Skeletal muscle satellite cell (primary cell): Measurements from ENCODE around the gene C1orf122.

ENCODE experiments used
- H3K27me3 ChIP-seq: 2 replicates; pipeline ENCODE4 v1.7.0; 2013; ENCODE audit warnings: low read length; ENCODE audit not compliant: control insufficient read depth, insufficient read depth
- H3K36me3 ChIP-seq: 2 replicates; pipeline ENCODE4 v1.7.0; 2013; ENCODE audit warnings: mild to moderate bottlenecking, control low read depth, low read length; ENCODE audit not compliant: insufficient read depth
- H3K4me1 ChIP-seq: 2 replicates; pipeline ENCODE4 v1.7.0; 2013; ENCODE audit warnings: low read length; ENCODE audit not compliant: control insufficient read depth, insufficient read depth
- H3K4me2 ChIP-seq: 2 replicates; pipeline ENCODE4 v1.7.0; 2013; ENCODE audit warnings: mild to moderate bottlenecking, low read length
- H3K4me3 ChIP-seq: 2 replicates; pipeline ENCODE4 v1.7.0; 2013; ENCODE audit warnings: low read length
- H3K9ac ChIP-seq: 2 replicates; pipeline ENCODE4 v1.7.0; 2013; ENCODE audit warnings: mild to moderate bottlenecking, low read depth, low read length, moderate library complexity
- H3K9me3 ChIP-seq: replicated peaks from 2 replicates; pipeline ENCODE4 v1.7.0; 2013; ENCODE audit warnings: mild to moderate bottlenecking, control low read depth, low read length

The C1orf122 gene

DNA sequence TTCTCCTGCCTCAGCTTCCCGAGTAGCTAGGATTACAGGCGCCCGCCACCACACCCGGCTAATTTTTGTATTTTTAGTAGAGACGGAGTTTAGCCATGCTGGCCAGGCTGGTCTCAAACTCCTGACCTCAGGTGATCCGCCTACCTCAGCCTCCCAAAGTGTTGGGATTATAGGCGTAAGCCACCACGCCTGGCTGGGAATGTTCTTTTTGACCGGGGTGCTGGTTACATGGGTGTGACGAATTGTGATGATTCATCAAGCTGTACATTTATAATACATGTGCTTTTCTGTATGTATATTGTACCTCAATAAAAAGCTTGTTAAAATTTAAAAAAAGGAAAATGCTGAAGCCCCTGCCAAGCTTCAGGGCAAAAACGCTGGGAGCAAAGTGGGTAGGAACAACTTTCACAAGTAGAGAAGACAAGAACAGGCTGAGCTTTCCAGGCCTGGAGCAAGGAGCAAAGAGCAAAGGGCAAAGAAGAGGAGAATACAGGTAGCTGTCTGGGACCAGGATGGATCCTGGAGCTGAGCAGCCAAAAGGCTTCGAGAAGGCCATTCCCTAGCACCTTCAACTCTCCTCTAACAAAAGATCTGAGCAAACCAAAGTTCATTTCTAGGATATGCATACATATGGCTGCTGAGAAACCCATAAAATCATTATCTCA is 21.0 kb downstream of the C1orf122 start:
- no peaks in the 10 kb centered on the region for H3K9me3 ChIP-seq
- peaks cover 5% of the 10 kb centered on the region for H3K4me1 ChIP-seq
- peaks cover 51% of the 10 kb centered on the region for H3K36me3 ChIP-seq
- no peaks in the 10 kb centered on the region for H3K27me3 ChIP-seq
- H3K9ac ChIP-seq = no peak overlapping the region
- no peak overlapping the region for H3K4me2 ChIP-seq
- H3K4me3 ChIP-seq = no peak overlapping the region

GRCh38 chr1:37831109-37831508 is 23.5 kb downstream of the C1orf122 start:
- Histone ChIP-seq H3K9ac (no peak overlapping the region), H3K9me3 (no peaks in the 10 kb centered on the region), H3K4me1 (peaks cover under 1% of the 10 kb centered on the region), H3K4me3 (no peak overlapping the region), H3K27me3 (no peaks in the 10 kb centered on the region), H3K36me3 (peaks cover 59% of the 10 kb centered on the region), H3K4me2 (no peak overlapping the region)

DNA sequence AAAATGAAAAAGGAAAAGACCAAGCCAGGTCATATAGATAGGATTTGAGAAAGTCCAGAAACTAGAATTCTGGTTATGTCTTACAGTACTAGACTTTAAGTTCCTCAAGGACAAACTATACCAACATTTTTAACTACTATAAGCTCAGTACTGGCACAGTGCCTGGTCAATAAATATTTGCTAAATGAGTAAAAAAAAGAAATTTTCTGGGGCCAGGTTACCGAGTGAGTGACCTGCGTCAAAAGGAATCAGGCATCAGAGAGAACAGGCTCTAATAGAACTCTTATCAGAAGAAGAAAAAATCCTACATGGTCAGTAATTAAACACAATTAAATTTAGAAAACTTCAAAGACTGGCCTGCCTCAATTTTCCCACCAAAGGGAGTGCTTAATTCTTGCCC is 24.2 kb downstream of the C1orf122 start:
- Histone ChIP-seq H3K4me2 (no peak overlapping the region), H3K9me3 (no peaks in the 10 kb centered on the region), H3K36me3 (peaks cover 58% of the 10 kb centered on the region), H3K27me3 (no peaks in the 10 kb centered on the region), H3K4me3 (no peak overlapping the region), H3K9ac (no peak overlapping the region), H3K4me1 (no peaks in the 10 kb centered on the region)

GRCh38 chr1:37836788-37837187 is 29.2 kb downstream of the C1orf122 start:
- Histone ChIP-seq H3K9me3 (no peaks in the 10 kb centered on the region), H3K9ac (no peak overlapping the region), H3K4me1 (no peaks in the 10 kb centered on the region), H3K4me3 (no peak overlapping the region), H3K4me2 (no peak overlapping the region), H3K27me3 (no peaks in the 10 kb centered on the region), H3K36me3 (peaks cover 78% of the 10 kb centered on the region)

- H3K9ac ChIP-seq = no peak overlapping the region
- H3K36me3 ChIP-seq = peaks cover 66% of the 10 kb centered on the region
- no peak overlapping the region for H3K4me3 ChIP-seq
- H3K9me3 ChIP-seq = no peaks in the 10 kb centered on the region
- H3K27me3 ChIP-seq = no peaks in the 10 kb centered on the region
- H3K4me2 ChIP-seq = no peak overlapping the region
- H3K4me1 ChIP-seq = no peaks in the 10 kb centered on the region
Measured at GRCh38 chr1:37839676-37840075, 32.1 kb downstream of the C1orf122 start.

- Histone ChIP-seq H3K27me3 (no peaks in the 10 kb centered on the region), H3K9ac (no peak overlapping the region), H3K4me3 (no peak overlapping the region), H3K9me3 (no peaks in the 10 kb centered on the region), H3K36me3 (peaks cover 59% of the 10 kb centered on the region), H3K4me1 (no peaks in the 10 kb centered on the region), H3K4me2 (no peak overlapping the region)
Measured at GRCh38 chr1:37840711-37841110, 33.1 kb downstream of the C1orf122 start.

GRCh38 chr1:37841652-37842051 is 34.1 kb downstream of the C1orf122 start:
- Histone ChIP-seq H3K4me3 (no peak overlapping the region), H3K36me3 (peaks cover 52% of the 10 kb centered on the region), H3K27me3 (no peaks in the 10 kb centered on the region), H3K4me1 (no peaks in the 10 kb centered on the region), H3K9ac (no peak overlapping the region), H3K4me2 (no peak overlapping the region), H3K9me3 (no peaks in the 10 kb centered on the region)

DNA sequence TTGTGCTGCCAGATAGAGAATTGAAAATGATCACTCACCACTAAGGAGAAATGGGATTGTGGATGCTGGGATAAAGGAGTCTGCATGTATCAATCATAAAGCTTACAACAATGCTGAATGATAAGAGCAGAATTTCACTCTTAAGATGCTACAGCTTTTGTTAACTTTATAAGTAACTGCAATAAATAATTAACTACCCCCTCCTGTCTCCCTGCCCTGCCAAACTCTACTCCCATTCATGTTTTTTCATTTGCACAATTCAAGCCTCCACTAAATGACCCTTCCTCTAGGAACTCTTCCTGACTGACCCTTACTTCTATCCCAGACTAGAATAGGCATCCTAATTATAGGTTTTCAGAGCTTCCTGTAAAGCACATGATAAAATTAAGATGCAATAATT is 36.9 kb downstream of the C1orf122 start:
- no peaks in the 10 kb centered on the region for H3K9me3 ChIP-seq
- no peak overlapping the region for H3K4me3 ChIP-seq
- H3K4me1 ChIP-seq = no peaks in the 10 kb centered on the region
- peaks cover 40% of the 10 kb centered on the region for H3K36me3 ChIP-seq
- H3K4me2 ChIP-seq = no peak overlapping the region
- H3K9ac ChIP-seq = no peak overlapping the region
- H3K27me3 ChIP-seq = no peaks in the 10 kb centered on the region

GRCh38 chr1:37845049-37845646 is 37.6 kb downstream of the C1orf122 start:
- Histone ChIP-seq H3K9ac (no peak overlapping the region), H3K36me3 (peaks cover 37% of the 10 kb centered on the region)

DNA sequence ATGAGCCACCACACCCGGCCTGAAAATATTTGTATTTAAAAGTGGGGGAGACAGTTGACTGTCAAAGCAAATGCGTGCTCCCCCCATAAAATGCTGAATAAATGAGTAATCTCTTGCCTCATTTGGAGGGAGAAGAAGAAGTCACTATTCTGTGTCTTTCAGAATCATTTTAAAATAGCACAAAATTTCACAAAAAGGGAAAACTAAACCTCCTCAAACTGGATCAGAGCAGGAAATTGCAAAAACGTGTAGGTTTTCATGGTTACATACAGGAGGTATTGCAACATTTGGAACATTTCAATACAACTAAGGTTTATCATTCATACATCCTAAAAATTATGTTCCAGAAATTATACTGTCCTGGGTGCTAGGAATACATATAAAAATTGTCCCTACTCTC is 38.2 kb downstream of the C1orf122 start:
- H3K4me3 ChIP-seq = no peak overlapping the region
- H3K9me3 ChIP-seq = no peaks in the 10 kb centered on the region
- H3K9ac ChIP-seq = no peak overlapping the region
- H3K4me1 ChIP-seq = no peaks in the 10 kb centered on the region
- H3K36me3 ChIP-seq = peaks cover 33% of the 10 kb centered on the region
- H3K27me3 ChIP-seq = no peaks in the 10 kb centered on the region
- no peak overlapping the region for H3K4me2 ChIP-seq

More at GRCh38 chr1:37845049-37845646, 37.6 kb downstream of the C1orf122 start:
- Histone ChIP-seq H3K4me1 (no peaks in the 10 kb centered on the region), H3K4me3 (no peak overlapping the region), H3K9me3 (no peaks in the 10 kb centered on the region), H3K4me2 (no peak overlapping the region), H3K27me3 (no peaks in the 10 kb centered on the region)

DNA sequence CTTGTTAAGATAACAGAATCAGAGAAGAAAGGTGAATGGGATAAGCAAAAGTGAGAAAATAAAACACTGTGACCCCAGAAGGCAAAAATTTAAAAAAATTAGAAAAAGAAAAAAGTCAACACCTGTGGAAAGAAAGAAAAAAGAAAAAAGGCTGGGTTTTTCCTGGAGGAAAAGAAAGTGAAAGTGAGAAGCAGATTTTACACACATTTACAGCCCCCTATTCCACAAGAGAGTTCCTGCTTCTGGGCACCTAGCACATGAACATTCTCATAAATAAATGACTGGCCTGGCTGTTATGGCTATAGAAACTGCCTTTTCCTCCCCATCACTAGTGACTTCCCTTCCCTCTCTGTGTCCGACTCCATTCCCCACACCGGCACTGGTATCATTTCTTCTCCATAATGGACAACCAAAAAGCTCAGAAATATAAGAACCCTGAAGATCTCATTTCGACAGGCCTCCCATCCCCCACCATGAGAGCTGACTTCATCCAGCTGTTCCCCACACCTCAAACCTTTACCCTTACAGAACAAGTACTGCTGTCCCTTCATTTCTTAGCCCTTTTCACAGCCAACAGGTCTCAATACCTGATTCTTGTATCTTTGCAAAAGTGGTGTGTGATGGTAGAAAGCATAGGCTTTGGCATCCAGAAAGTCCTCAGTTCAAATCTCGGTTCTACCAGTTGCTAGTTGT is 39.2 kb downstream of the C1orf122 start:
- Histone ChIP-seq H3K9ac (no peak overlapping the region), H3K36me3 (peaks cover 23% of the 10 kb centered on the region), H3K4me3 (no peak overlapping the region), H3K4me1 (peaks cover 4% of the 10 kb centered on the region), H3K27me3 (no peaks in the 10 kb centered on the region), H3K4me2 (no peak overlapping the region), H3K9me3 (no peaks in the 10 kb centered on the region)
